Occipital lobe (tissue), 2 donors: ENCODE measurements around the gene EFS. TPM values are rescaled to one million over a fixed set of nuclear protein-coding genes. Genes with fewer than 3 reads are reported as not detected.
"Not testable (repeated sequence)": the region's sequence is repeated elsewhere in the genome, so short reads cannot be mapped to it uniquely, and the experiment has no call there.

Experiments
- DNase-seq: peaks from one replicate; lab custom pipeline; 2025; lab: John Stamatoyannopoulos, UW
- total RNA-seq: library from RNA; depleted of rRNA; stranded (reverse); fragments of >200 nt; gene quantifications from one replicate; pipeline ENCODE4 v1.2.3, GENCODE V29; 2014

The EFS gene, protein sequence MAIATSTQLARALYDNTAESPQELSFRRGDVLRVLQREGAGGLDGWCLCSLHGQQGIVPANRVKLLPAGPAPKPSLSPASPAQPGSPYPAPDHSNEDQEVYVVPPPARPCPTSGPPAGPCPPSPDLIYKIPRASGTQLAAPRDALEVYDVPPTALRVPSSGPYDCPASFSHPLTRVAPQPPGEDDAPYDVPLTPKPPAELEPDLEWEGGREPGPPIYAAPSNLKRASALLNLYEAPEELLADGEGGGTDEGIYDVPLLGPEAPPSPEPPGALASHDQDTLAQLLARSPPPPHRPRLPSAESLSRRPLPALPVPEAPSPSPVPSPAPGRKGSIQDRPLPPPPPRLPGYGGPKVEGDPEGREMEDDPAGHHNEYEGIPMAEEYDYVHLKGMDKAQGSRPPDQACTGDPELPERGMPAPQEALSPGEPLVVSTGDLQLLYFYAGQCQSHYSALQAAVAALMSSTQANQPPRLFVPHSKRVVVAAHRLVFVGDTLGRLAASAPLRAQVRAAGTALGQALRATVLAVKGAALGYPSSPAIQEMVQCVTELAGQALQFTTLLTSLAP
- 17.5 TPM for total RNA-seq

DNA sequence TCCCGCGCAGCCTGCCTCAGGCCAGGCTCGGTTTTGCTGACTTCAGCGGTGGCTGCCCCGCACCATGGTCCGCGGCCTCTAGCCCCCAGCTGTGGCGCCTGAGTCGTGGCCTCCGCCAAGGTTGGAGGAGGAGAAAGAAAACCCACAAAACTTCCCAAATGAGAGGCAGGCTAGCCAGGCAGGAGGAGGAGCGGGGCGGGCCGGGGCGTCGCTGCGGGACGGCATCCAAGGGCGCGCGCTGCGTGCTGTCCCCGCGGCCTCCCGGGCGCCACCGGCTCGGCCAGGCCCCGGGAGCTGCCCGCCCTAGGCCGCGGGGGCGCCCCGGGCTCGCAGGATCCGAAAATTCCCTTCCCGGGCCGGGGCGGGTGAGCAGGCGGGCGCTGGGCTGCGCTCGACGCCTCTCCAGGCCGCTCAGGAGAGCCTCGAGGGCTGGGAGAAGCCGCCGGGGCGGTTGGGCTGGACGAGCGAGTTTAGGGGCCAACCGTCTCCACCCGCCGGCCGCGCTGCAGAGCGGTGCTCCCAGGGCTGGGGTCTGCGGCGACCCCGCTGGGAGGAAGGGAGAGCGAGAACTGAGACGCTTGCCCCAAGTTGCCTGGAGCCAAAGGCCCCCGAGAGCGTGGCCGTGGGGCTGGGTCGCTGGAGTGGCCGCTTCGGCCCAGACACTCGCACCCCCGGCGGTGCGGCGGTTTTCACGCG, at the start of gene EFS:
EFS (minus strand) TSS at position 137 of the 696 bp plus-strand sequence. CDS start 147 bp downstream, outside the sequence.
- no peak for DNase-seq

DNA sequence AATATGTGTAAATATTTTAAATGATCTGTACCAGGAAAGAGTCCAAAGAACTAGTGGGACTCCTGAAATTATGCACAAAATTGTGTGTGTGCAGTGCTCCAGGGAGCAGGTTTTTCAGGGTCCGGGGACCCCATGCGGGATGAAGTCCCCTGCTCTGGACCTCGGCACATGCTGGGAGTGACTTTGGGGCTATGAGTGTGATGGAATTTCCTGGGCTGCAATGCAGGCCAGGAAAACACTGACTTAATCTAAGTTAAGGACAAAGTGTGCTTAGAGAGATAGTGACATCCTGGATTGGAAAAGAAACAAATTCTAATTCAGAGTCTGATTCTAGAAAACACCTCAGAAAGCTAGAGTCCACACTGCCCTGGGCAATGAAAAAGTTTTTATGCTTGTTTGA, 49.3 kb upstream of the EFS start:
- DNase-seq = no peak

DNA sequence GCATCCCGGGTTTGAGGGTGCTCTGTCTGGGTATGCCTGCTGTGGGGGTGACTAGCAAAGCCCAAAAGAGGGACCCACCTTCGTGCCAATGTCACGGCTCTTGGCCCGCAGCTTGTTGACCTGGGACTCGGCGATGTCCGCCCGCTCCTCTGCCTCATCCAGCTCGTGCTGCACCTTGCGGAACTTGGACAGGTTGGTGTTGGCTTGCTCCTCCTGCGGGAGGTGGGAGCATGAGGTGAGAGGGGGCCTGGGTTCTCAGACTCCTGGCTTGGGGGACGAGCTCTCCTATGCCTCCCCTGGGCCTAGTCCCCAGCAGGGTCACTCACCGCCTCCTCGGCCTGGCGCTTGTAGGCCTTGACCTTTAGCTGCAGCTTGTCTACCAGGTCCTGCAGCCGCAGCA, 48.7 kb upstream of the EFS start:
- DNase-seq = no peak

DNA sequence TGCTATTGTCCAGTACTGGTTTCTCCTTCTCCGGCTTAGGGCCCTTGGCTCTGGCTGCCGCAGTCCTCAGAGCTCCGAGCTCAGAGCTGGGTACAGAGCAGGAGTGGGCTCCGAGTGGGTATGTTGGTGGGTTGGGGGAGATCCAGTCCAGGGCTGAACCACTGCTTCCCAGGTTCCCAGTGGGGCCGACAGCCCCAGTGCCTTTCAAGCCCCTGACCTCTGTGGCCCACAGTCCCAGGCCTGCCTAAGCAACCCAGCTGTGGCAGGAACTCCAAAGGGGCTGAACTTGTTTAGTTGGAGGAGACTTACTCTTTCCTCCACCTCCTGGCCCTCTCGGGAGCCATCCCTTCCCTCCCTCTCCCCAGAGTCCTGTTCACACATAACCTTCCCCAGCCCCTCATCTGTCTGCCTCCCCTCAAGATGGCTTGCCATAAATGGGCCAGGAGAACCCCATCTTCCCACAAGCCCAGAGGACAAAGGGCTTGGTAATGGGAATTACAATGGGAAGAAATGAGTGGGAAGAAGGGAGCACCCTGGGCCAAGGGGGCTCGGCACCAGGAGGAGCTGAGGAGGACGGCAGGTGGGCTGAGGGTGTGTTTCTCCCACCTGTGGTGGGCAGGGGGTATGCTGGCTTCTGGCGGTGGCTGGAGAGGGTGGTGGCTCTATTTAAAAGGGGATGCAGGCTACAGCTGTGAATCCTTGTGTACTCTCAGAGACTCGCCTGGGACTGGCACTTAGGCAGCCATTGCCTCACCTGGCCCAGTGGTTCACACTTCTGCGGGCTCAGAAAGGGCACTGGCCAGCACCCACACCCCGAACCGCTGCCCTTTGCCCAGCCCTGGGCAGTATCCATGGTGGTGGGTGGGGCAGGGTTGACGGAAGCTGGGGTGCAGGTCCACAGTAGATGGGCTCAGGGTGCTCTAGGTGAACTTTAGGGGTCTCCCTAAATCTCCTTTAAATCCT, 46.9 kb upstream of the EFS start:
- no peak for DNase-seq

DNA sequence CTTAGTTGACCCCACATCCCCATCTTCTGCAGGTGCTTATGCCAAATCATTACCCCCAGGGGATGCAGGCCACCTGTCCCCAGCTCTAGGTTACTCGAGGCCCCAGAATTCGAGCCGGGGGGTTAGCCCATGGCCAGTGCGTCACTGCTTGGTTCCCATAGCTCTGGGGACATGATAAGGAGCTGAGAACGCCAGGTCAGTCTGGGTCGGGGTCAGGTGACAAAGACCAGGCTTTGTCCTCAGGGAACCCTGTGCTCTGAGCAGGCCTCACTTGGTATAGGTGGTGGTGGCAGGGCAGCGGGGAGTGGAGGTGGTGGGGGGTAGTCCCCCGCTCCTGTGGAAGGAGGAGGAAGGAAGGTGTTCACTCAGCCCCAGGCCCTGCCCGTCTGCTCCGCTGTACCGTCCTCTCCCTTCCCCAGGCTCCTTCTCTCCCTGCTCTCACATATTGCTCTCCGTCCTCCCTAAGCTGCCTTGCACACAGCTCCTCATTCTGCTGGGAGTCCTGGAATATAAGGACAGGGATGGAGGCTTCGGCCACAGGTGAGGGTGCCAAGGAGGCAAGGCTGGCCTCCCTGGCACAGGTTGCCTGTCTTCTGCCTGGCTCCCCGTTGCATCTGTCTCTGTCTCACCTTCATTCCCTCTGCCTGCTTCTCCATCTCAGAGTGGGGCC, 45.1 kb upstream of the EFS start:
- no peak for DNase-seq

DNA sequence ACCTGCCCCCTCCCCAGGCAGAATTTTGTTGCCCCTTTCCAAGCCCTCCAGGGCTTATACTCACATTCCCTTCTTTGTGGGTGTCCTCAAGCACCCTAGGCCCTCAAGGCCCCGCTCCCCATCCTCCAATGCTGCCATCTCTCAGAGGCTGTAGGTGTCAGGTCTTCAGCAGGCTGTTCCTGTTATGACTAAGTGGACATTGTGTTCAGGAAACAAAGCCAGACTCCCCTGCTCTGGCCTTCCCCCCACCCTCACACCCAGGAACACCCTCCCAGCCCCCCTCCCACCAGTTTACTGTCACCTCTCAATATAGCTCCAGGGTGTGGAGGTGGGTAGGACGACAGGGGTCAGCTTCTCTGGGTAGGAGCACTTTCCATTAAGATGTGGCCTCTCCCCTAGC, 44.5 kb upstream of the EFS start:
- no peak for DNase-seq

DNA sequence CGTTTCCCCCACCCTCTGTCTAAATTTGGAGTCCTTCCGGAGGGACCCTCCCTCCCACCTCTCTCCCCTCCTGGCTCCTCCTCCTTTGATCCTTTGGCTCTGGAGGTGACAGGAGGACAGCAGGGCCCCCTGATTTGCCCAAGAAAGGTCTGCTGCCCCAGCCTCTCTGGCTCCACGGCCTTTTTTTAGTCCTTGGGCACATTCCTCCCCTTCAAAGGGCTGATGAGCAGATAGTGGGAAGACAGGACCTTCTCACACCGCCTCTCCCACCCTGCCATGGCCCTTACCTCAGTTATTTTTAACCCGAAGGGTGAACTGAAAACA, 43.3 kb upstream of the EFS start:
- DNase-seq = no peak

DNA sequence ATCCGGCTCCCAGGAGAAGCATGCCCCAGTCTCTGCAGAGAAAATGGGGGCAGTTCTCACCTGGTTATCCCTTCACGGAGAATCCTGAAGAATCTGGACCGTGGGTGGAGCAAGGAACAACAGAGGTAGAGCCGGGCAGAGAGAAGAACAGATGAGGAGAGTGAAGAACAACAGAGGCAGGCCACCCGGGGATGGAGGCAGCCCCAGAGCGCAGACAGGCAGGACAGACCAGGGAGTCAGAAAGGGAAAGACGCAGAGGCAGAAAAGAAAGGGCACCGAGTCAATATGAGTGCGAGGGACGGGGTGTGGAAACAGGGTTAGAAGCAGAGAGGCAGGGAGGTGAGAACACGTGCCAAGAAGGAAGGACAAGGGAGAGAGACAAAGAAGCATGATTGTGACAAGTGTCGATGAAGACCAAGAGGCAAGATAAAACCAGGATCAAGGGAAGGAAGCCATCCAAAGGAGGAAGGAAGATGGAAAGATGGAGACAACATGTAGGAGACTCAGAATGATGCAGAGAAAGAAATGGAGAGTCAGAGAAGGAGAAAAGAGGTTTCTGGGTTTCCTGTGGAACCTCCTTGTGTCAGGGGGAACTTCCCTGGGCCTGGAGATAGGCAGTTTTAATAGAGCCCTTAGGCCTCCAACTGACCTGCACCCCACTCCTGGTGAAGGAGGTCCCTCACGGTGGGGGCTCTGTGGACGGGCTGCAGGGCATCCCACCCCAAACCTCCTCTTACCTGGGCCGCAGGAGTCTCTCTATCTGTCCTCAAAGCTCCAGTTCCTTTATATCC, 42.7 kb upstream of the EFS start, which contains the start of gene MYH6:
MYH6 (minus strand) TSS at position 758 of the 791 bp plus-strand sequence. CDS start 1,050 bp downstream, outside the sequence.
- no peak for DNase-seq

DNA sequence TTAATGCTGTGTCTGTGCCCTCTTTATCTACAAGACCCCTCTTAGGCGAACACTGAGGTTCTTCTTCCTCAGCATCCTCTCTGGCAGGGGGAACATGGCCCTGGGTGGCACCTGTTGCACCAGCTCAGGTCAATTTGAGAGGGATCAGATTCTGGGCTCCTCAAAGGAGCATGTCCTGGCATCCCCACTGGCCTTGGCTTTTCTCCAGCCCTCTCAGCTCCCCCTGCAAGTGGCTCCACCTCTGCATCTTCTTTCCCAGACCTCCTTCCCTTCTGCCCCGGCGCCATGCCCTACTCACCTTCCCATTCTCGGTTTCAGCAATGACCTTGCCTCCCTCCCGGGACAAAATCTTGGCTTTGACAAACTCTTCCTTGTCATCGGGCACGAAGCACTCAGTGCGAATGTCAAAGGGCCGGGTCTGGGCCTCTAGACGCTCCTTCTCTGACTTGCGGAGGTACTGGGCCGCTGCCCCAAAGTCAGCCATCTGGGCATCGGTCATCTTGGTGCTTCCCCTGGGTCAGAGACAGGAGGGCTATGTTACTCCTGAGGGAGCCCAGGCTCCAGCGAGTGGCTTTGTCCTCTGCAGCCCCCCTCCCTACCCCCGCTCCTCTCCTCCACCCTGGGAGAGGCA, 41.9 kb upstream of the EFS start:
- DNase-seq = no peak

DNA sequence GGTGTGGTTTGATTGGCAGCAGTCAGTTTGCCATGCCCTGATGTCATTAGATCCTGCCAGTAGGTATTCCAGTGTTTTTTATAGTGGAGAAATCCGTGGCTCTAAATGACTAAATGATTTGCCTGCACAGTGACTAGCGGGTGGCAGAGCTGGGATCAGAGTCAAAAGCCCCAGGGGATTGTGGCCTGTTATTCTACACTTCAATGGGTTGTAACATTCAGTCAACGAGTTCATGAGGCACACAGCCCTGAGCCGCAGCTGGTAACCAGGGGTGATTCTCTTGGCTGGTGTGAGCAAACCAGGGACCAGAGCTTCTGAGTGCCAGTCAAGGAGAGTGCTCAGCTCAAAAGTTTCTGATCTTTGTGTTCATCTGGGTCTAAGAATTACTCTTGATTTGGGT, 41.3 kb upstream of the EFS start:
- DNase-seq = no peak

DNA sequence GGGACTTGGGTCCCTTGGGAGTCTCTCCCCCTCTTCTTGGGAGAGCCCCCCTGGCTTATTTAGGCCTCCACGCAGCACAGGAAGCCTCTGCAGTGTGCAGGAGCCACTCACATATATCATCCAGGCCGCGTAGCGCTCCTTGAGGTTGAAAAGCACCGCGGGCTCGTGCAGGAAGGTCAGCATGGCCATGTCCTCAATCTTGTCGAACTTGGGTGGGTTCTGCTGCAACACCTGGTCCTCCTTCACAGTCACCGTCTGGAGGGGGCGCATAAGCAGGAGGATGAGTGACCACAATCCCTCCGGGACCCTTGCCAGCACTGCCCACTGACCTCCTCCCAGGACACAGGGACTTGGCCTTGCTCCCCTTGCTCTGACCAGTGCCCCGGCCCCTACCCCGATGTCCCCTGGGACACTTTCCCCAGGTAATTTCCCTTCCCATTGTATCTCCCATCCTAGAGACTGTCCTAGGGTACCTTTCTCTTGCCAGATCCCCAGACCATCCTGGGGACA, 40.6 kb upstream of the EFS start:
- no peak for DNase-seq

DNA sequence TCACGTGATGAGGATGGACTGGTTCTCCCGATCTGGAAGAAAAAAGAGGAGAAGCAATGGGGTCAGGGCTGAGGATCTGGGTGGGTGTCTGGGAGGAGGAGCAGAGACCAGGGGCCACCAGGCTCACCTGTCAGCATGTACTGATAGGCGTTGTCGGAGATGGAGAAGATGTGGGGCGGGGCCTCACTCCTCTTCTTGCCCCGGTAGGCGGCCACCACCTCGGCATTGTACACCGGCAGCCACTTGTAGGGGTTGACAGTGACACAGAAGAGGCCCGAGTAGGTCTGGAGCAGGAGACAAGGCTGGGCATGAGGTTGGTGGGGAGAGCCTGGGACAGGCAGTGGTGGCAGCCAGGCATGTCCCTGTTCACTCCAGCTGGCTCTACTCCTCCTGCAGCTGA, 40.1 kb upstream of the EFS start:
- DNase-seq = no peak

DNA sequence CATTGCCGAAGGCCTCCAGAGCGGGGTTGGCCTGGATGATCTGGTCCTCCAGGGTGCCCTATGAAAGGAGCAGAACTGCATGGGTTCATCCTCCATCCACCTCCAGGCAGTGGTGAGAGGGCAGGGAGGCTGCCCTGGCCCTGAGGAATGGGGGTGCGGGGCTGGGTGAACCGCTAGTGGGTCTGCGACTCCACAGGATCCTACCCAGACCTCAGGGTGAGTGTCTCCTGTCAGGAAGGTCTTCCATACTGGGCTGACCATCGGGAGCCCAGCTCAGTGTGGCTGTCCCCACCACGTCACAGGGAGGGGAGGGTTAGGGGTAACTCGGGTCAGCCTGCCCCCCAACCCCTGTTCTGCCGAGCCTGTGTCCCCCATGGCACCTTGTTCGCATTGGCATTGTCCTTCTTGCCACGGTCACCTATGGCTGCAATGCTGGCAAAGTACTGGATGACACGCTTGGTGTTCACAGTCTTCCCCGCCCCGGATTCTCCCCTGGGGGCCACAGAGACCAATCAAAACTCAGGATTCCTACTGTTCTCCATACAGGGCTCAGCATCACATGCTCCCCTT, 39.4 kb upstream of the EFS start:
- DNase-seq = no peak

DNA sequence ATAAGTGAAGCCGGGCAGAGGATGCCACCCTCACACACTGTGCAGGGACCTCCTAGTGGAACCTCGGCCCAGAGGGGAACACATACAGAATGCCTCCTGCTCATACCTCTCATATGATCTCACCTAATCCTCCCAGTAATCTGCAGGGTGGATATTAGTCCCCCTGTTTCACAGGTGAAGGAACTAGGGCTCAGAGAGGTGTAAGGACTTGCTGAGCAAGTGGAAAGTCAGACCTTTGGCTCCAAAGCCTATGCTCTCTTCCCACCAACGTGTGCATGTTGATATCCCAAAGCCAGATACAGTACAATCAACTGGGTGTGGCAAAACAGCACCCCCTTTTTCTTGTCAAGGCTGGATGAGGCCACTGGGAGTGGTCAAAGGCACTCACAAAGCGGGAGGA, 38.9 kb upstream of the EFS start:
- DNase-seq = no peak

DNA sequence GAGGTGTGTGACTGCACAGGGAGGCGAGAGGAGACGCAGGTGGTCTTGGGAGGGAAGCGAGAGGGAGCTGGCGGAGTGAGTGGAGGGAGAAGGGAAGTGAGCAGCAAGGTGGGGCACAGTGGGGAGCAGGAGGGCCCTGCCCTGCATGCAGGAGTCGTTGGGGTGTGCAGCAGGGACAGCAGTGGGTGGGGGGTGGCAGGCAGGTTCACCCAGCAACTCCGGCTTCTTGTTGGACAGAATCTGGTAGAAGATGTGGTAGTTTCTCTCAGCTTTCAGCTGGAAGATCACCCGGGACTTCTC, 38.1 kb upstream of the EFS start:
- DNase-seq = no peak

DNA sequence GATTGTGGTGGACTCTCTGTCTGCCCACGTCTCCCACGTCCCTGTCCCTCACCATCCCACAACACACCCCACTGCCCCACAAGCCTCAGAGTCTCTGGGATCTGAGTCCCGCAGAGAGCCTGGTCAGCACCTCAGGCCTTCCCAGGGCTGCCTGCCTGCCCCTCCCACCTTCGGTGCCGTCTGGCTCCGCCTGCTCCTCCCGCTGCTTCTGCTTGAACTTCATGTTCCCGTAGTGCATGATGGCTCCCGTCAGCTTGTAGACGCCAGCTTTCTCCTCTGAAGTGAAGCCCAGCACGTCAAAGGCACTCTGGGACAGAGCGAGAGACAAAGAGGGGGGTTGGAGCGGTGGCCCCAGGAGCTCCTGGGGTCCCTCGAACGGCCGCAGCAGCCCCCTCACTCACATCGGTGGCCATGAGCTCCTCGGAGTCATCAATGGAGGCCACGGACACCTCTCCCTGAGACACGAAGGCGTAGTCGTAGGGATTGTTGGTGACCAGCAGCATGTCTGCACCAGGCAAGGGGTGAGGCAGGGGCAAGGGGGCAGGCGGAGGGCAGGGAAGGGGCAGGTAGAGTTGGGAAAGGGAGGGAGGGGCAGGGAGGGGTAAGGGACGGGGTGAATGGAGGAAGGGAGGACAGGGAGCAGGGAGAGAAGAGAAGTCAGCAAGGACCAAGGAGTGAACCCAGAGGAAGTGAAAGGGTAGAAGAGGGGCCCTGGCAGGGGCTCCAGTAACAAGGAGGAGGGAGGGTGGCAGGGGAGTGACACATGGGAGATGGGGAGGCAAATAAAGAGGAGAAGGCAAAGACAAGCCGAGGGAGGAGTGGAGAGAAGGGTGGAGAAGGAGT, 37.5 kb upstream of the EFS start:
- DNase-seq = no peak

DNA sequence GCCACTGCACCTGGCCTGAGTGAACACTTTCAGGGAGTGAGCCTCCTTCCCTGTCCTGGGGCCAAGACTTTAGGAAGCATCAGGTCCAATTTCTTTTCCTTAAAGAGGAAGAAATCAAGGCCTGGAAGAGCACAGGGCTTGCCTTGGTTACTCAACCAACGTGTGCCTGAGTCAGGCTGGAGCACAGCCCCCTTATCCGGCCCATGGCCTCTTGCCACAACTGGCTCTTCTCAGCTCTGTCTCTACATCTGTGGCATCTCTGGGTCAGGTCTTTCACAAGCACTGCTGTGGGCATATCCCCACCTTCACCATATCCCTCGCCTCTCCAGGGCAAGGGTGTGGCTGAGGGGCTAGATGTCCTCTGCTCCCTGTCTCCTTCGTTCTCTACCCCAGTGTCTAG, 36.3 kb upstream of the EFS start:
- no peak for DNase-seq

DNA sequence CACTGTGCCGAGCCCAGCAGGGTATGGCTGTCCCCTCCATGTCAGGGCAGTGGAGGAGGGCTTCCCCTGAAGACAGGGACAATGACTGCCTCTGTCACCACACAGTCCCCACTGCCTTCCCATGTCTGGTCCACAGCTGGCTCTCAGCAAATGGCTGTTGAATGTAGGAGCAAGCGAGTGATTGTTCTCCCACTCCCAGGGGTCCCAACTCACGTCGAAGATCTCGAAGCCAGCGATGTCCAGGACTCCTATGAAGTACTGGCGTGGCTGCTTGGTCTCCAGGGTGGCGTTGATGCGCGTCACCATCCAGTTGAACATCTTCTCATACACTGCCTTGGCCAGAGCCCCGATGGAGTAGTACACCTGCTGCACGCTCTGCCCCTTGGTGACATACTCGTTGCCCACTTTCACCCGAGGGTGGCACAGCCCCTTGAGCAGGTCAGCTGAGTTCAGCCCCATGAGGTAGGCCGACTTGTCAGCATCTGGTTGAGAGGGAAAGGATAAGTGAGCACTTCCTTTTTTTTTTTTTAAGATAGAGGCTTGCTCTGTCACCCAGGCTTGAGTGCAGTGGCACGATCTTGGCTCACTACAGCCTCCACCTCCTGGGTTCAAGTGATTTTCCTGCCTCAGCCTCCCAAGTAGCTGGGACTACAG, 35.7 kb upstream of the EFS start:
- not testable (repeated sequence) for DNase-seq
